CD4-positive, CD25-positive, alpha-beta regulatory T cell (primary cell): ENCODE results near the gene FAM236B. TPM values are rescaled to one million over a fixed set of nuclear protein-coding genes. Genes with fewer than 3 reads are reported as not detected.
A peak's percentile ranks its signal among the peaks of the same experiment; 100 is the strongest.
"Not testable (repeated sequence)": the region's sequence is repeated elsewhere in the genome, so short reads cannot be mapped to it uniquely, and the experiment has no call there.

ENCODE experiments used
- ATAC-seq, 2 donors: fragments of 150-1000 bp; cut with Tn5 transposase; one replicate each; pipeline ENCODE4 v1.10.0; 2021; ENCODE audit warnings: low read depth in 2 of 2, moderate number of reproducible peaks in 2 of 2, moderate library complexity in 1 of 2
- DNase-seq, 3 donors: peaks; one replicate each; pipeline versions ENCODE4 v3.0.0 to v3.0.0-alpha.2; 2012 to 2022; ENCODE audit warnings: mixed read lengths in 1 of 3
- H3K27ac ChIP-seq: one replicate; pipeline ENCODE4 v1.7.0; 2013; ENCODE audit warnings: mild to moderate bottlenecking, low read length; ENCODE audit not compliant: insufficient read depth, poor library complexity, severe bottlenecking
- H3K27me3 ChIP-seq: one replicate; pipeline ENCODE4 v1.7.0; 2013; ENCODE audit warnings: low read length; ENCODE audit not compliant: control insufficient read depth, insufficient read depth
- H3K36me3 ChIP-seq: one replicate; pipeline ENCODE4 v1.7.0; 2013; ENCODE audit warnings: mild to moderate bottlenecking, low read length, moderate library complexity; ENCODE audit not compliant: control insufficient read depth, insufficient read depth
- H3K4me1 ChIP-seq: 2 replicates; pipeline ENCODE4 v1.7.0; 2013; ENCODE audit warnings: mild to moderate bottlenecking, low read length; ENCODE audit not compliant: insufficient read depth, control insufficient read depth, poor library complexity, severe bottlenecking
- H3K4me3 ChIP-seq: one replicate; pipeline ENCODE4 v1.7.0; 2013; ENCODE audit warnings: low read depth, mild to moderate bottlenecking, low read length, moderate library complexity
- H3K9me3 ChIP-seq, 2 experiments: 1 replicate in 1 of 2; 2 replicates in 1 of 2; pipeline ENCODE4 v1.7.0; 2013; ENCODE audit warnings: low read length in 2 of 2, mild to moderate bottlenecking in 1 of 2, moderate library complexity in 1 of 2; ENCODE audit not compliant: control insufficient read depth in 2 of 2
- H3K27ac Mint-ChIP-seq, 3 donors: one replicate each; pipeline ENCODE4 v1.8.0; 2020 to 2022; ENCODE audit warnings: mild to moderate bottlenecking in 3 of 3, mixed read lengths in 3 of 3, moderate library complexity in 2 of 3
- H3K27me3 Mint-ChIP-seq: one replicate; pipeline ENCODE4 v1.8.0; 2022; ENCODE audit warnings: mild to moderate bottlenecking, mixed read lengths
- H3K36me3 Mint-ChIP-seq: one replicate; pipeline ENCODE4 v1.8.0; 2020; ENCODE audit warnings: mixed read lengths
- H3K4me1 Mint-ChIP-seq, 4 donors: one replicate each; pipeline ENCODE4 v1.8.0; 2020 to 2022; ENCODE audit warnings: mixed read lengths in 4 of 4, mild to moderate bottlenecking in 1 of 4
- H3K4me3 Mint-ChIP-seq, 4 donors: one replicate each; pipeline ENCODE4 v1.8.0; 2020 to 2022; ENCODE audit warnings: mild to moderate bottlenecking in 4 of 4, mixed read lengths in 4 of 4, moderate library complexity in 3 of 4
- H3K9me3 Mint-ChIP-seq, 7 donors: one replicate each; pipeline ENCODE4 v1.8.0; 2020 to 2022; ENCODE audit warnings: mixed read lengths in 7 of 7, mild to moderate bottlenecking in 3 of 7, moderate library complexity in 2 of 7
- polyA plus RNA-seq, 4 donors: library from polyadenylated mRNA; unstranded; fragments of 300-500 nt; fragmentation: Illumina TruSeq; gene quantifications; one replicate each; pipeline ENCODE4 v1.2.3, GENCODE V29; 2021
- total RNA-seq: library from RNA; stranded (reverse); gene quantifications from one replicate; pipeline ENCODE4 v1.2.3, GENCODE V29; 2022

FAM236B gene
- total and polyA plus RNA-seq, 5 donors from 2014 or later: not detected

DNA sequence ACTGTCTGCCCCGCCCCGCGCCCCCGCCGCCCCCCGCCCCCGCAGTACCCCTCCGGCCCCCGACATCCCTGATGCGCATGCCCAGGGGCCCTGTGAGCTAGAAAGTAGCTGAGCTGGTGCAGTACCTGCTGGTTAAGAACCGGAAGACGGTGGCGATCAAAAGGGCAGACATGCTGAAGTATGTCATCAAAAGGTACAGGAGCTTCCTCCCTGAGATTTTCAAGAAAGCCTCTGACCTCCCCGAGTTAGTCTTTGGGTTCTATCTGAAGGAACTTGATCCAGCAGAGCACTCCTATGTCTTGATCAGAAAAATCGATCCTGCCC is 5.0 kb downstream of the FAM236B start:
- DNase-seq, H3K4me1 Mint-ChIP-seq, H3K9me3 Mint-ChIP-seq, H3K27ac Mint-ChIP-seq, H3K27me3 ChIP-seq, H3K4me3 ChIP-seq, H3K27ac ChIP-seq, H3K4me3 Mint-ChIP-seq, H3K9me3 ChIP-seq, H3K27me3 Mint-ChIP-seq, H3K4me1 ChIP-seq, H3K36me3 ChIP-seq, H3K36me3 Mint-ChIP-seq: not testable (repeated sequence)
- peak; percentile 80 to 87 for ATAC-seq

DNA sequence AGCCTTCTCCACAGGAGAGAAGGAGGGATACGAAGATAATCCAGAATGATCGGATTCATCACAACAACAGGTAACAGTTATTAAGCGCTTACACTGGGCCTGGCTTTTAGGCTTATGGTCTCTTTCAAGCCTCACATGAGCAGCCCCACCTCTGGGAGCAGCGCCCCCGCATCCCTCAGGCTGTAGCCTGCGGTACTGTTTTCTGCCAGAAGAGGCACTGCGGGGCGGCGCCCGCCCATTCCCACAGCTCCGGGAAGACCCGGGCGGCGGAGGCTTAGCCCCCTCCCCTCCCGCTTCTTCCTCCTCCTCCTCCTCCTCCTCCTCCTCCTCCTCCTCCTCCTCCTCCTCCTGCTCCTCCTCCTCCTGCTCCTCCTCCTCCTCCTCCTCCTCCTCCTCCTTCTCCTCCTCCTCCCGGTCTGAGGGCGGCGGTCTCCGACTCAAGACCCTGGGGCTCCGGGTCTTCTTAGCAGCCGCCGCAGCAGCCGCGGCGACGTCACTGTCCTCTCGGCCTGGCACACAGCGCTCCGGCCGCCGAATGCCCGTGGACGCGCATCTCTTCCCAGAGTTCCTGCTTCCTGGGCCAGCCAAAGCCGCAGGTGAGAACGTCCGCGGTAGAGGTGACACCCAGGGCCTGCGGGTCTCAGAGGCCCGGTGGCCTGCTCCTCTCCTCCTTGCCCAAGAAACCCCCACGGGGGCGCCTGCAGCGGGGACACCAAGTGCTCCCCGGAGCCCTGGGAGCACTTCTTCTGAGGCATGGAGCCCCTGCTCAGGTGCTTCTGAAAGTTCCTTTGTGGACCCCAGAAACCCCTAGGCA is 5.6 kb downstream of the FAM236B start, which contains the start of gene DMRTC1B:
TSS of gene DMRTC1B (plus strand) at position 238 of the 814 bp plus-strand sequence. CDS start 68,246 bp downstream, outside the sequence.
- H3K9me3 ChIP-seq, H3K4me1 ChIP-seq, H3K4me3 Mint-ChIP-seq, H3K27me3 ChIP-seq, DNase-seq, H3K4me1 Mint-ChIP-seq, H3K36me3 Mint-ChIP-seq, H3K36me3 ChIP-seq, H3K9me3 Mint-ChIP-seq, H3K27ac ChIP-seq, H3K27me3 Mint-ChIP-seq, H3K4me3 ChIP-seq, H3K27ac Mint-ChIP-seq: not testable (repeated sequence)
- ATAC-seq: peak; percentile 73 to 75

GRCh38 chrX:72760454-72760853 is 22.0 kb downstream of the FAM236B start:
- not testable (repeated sequence) for DNase-seq, H3K27me3 ChIP-seq, H3K36me3 ChIP-seq, H3K27ac ChIP-seq, H3K9me3 Mint-ChIP-seq, H3K27me3 Mint-ChIP-seq, H3K4me1 Mint-ChIP-seq, ATAC-seq, H3K9me3 ChIP-seq, H3K4me3 Mint-ChIP-seq, H3K27ac Mint-ChIP-seq, H3K4me1 ChIP-seq, H3K4me3 ChIP-seq, H3K36me3 Mint-ChIP-seq

- H3K4me1 Mint-ChIP-seq, DNase-seq, H3K36me3 Mint-ChIP-seq, H3K27me3 ChIP-seq, H3K27ac Mint-ChIP-seq, H3K4me3 ChIP-seq, H3K4me1 ChIP-seq, ATAC-seq, H3K27ac ChIP-seq, H3K36me3 ChIP-seq, H3K9me3 Mint-ChIP-seq, H3K27me3 Mint-ChIP-seq, H3K9me3 ChIP-seq, H3K4me3 Mint-ChIP-seq: not testable (repeated sequence)
Measured at GRCh38 chrX:72748545-72748944, 33.9 kb downstream of the FAM236B start.

GRCh38 chrX:72745546-72745945 is 36.9 kb downstream of the FAM236B start:
- not testable (repeated sequence) for H3K4me1 Mint-ChIP-seq, H3K9me3 Mint-ChIP-seq, H3K27me3 ChIP-seq, ATAC-seq, H3K4me3 ChIP-seq, H3K9me3 ChIP-seq, H3K36me3 ChIP-seq, H3K27me3 Mint-ChIP-seq, H3K36me3 Mint-ChIP-seq, H3K27ac ChIP-seq, H3K4me3 Mint-ChIP-seq, DNase-seq, H3K4me1 ChIP-seq, H3K27ac Mint-ChIP-seq

- H3K27me3 Mint-ChIP-seq: peaks cover 21% of the 10 kb centered on the region
- H3K4me3 Mint-ChIP-seq: no peak overlapping the region
- no peak overlapping the region for H3K27ac Mint-ChIP-seq
- H3K4me1 ChIP-seq: no peaks in the 10 kb centered on the region
- no peak overlapping the region for H3K27ac ChIP-seq
- no peak overlapping the region for H3K4me3 ChIP-seq
- ATAC-seq (no peak), DNase-seq (no peak)
- H3K36me3 ChIP-seq: no peaks in the 10 kb centered on the region
- no peaks in the 10 kb centered on the region for H3K4me1 Mint-ChIP-seq
- no peaks in the 10 kb centered on the region for H3K36me3 Mint-ChIP-seq
- H3K9me3 Mint-ChIP-seq: peaks cover 0 to 2% (median 0%) of the 10 kb centered on the region in 7 donors
- H3K9me3 ChIP-seq: no peaks in the 10 kb centered on the region
- peaks cover 3% of the 10 kb centered on the region for H3K27me3 ChIP-seq
Measured at GRCh38 chrX:72735561-72735960, 46.9 kb downstream of the FAM236B start.

DNA sequence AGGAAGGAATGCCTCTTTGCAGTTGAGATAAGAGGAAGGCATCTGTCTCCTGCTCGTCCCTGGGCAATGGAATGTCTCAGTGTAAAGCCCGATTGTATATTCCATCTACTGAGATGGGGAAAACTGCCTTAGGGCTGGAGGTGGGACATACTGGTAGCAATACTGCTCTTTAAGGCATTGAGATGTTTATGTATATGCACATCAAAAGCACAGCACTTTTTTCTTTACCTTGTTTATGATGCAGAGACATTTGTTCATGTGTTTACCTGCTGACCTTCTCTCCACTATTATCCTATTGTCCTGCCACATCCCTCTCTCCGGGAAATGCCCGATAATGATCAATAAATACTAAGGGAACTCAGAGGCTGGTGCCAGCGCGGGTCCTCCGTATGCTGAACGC is 48.8 kb downstream of the FAM236B start:
- not testable (repeated sequence) for H3K4me3 Mint-ChIP-seq, H3K27ac Mint-ChIP-seq, H3K9me3 ChIP-seq, H3K4me1 Mint-ChIP-seq, H3K27me3 ChIP-seq, H3K9me3 Mint-ChIP-seq, ATAC-seq, H3K36me3 Mint-ChIP-seq, H3K36me3 ChIP-seq, H3K4me1 ChIP-seq, DNase-seq, H3K27ac ChIP-seq, H3K4me3 ChIP-seq
- H3K27me3 Mint-ChIP-seq: peaks cover 21% of the 10 kb centered on the region
